OCI-LY1 (cell line): ENCODE results near the gene PDCL3.

Source experiments
- H2AFZ ChIP-seq: fragments of 200-600 bp; sonication (generic), shearing (Covaris generic); 2 replicates; pipeline ENCODE4 v1.6.0; 2014; ENCODE audit warnings: antibody characterized with exemption, mild to moderate bottlenecking, low read length
- H3F3A ChIP-seq: fragments of 200-600 bp; sonication (generic), shearing (Covaris generic); 2 replicates; pipeline ENCODE4 v1.6.0; 2014; ENCODE audit warnings: mild to moderate bottlenecking, antibody characterized with exemption, low read length, moderate library complexity; ENCODE audit not compliant: insufficient read depth
- H3K27ac ChIP-seq: fragments of 200-600 bp; sonication (generic); 2 replicates; pipeline ENCODE4 v1.5.1; 2014; ENCODE audit warnings: low read length, mixed run types, mild to moderate bottlenecking, low read depth; ENCODE audit not compliant: poor library complexity, severe bottlenecking
- H3K27me3 ChIP-seq: fragments of 200-600 bp; sonication (generic); 2 replicates; pipeline ENCODE4 v1.6.0; 2014; ENCODE audit warnings: antibody characterized with exemption, mild to moderate bottlenecking, low read length, moderate library complexity; ENCODE audit not compliant: insufficient read depth
- H3K36me3 ChIP-seq: fragments of 200-600 bp; sonication (generic); 2 replicates; pipeline ENCODE4 v1.6.1; 2014; ENCODE audit warnings: mild to moderate bottlenecking, antibody characterized with exemption, low read length, moderate library complexity, mixed read lengths; ENCODE audit not compliant: insufficient read depth
- H3K4me1 ChIP-seq: fragments of 200-600 bp; sonication (generic); 2 replicates; pipeline ENCODE4 v1.5.1; 2014; ENCODE audit warnings: mild to moderate bottlenecking, low read length, moderate library complexity; ENCODE audit not compliant: insufficient read depth, severe bottlenecking
- H3K4me2 ChIP-seq: fragments of 200-600 bp; sonication (generic), shearing (Covaris generic); 2 replicates; pipeline ENCODE4 v1.6.1; 2014; ENCODE audit warnings: low read length
- H3K4me3 ChIP-seq: fragments of 200-600 bp; sonication (generic); 2 replicates; pipeline ENCODE4 v1.5.1; 2014; ENCODE audit warnings: low read length, low read depth, mild to moderate bottlenecking, mixed read lengths; ENCODE audit not compliant: poor library complexity, severe bottlenecking
- H3K79me2 ChIP-seq: fragments of 200-600 bp; shearing (Covaris generic); 2 replicates; pipeline ENCODE4 v1.6.1; 2016; ENCODE audit warnings: mixed run types, low read length, mixed read lengths; ENCODE audit not compliant: insufficient read depth
- H3K9ac ChIP-seq: fragments of 200-600 bp; sonication (generic), shearing (Covaris generic); 2 replicates; pipeline ENCODE4 v1.6.1; 2014; ENCODE audit warnings: mild to moderate bottlenecking, low read length, mixed read lengths
- H3K9me2 ChIP-seq: fragments of 200-600 bp; sonication (generic), shearing (Covaris generic); 2 replicates; pipeline ENCODE4 v1.6.1; 2014; ENCODE audit warnings: low read depth, mild to moderate bottlenecking, low read length, mixed read lengths
- H3K9me3 ChIP-seq: fragments of 200-600 bp; shearing (Covaris generic); 2 replicates; pipeline ENCODE4 v1.6.1; 2014; ENCODE audit warnings: low read length, mixed read lengths
- H4K20me1 ChIP-seq: fragments of 200-600 bp; sonication (generic), shearing (Covaris generic); 2 replicates; pipeline ENCODE4 v1.6.0; 2016; ENCODE audit warnings: mild to moderate bottlenecking, low read length; ENCODE audit not compliant: insufficient read depth
- EZH2 ChIP-seq: fragments of 200-600 bp; sonication (generic), shearing (Covaris generic); IDR thresholded peaks from 2 replicates; pipeline ENCODE4 v1.8.0; 2017; ENCODE audit warnings: borderline replicate concordance, mixed run types, mild to moderate bottlenecking, antibody characterized with exemption, low read length, moderate library complexity, mixed read lengths
- TF ChIP-seq, protein P1 (sequence below): fragments of 200-600 bp; sonication (generic), shearing (Covaris generic); IDR thresholded peaks from 2 replicates; pipeline ENCODE4 v1.5.1; 2017; ENCODE audit warnings: mild to moderate bottlenecking, antibody characterized with exemption, low read length, moderate library complexity, mixed read lengths

PDCL3 gene

DNA sequence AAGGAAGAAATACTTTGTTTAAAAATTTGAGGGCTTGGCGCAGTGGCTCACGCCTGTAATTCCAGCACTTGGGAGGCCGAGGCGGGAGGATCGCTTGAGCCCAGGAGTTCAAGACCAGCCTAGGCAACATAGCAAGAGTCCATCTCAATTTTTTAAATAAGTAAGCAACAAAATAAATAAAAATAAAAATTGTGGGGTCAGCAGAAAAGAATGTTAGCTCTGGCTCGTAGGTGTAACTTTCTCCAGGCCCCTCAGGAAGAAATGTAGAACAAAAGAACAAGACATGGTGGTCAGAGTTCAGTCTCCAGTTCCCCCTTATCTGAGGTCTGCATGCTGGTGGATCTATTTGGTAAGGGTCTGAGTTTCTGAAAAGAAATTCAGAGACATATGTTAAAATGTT, 20.4 kb upstream of the PDCL3 start:
- Histone ChIP-seq H3K27me3 (no peaks in the 10 kb centered on the region; the same call in 1 of the 2 replicates), H3K4me3 (no peak overlapping the region), H3K9ac (no peak overlapping the region), H3K4me2 (no peak overlapping the region), H3K4me1 (no peaks in the 10 kb centered on the region), H2AFZ (no peak overlapping the region), H3K79me2 (no peaks in the 10 kb centered on the region), H3K36me3 (no peaks in the 10 kb centered on the region), H3F3A (no peaks in the 10 kb centered on the region), H3K9me3 (no peaks in the 10 kb centered on the region), H3K9me2 (no peaks in the 10 kb centered on the region), H4K20me1 (no peaks in the 10 kb centered on the region), H3K27ac (no peak overlapping the region)
- TF ChIP-seq, protein P1, sequence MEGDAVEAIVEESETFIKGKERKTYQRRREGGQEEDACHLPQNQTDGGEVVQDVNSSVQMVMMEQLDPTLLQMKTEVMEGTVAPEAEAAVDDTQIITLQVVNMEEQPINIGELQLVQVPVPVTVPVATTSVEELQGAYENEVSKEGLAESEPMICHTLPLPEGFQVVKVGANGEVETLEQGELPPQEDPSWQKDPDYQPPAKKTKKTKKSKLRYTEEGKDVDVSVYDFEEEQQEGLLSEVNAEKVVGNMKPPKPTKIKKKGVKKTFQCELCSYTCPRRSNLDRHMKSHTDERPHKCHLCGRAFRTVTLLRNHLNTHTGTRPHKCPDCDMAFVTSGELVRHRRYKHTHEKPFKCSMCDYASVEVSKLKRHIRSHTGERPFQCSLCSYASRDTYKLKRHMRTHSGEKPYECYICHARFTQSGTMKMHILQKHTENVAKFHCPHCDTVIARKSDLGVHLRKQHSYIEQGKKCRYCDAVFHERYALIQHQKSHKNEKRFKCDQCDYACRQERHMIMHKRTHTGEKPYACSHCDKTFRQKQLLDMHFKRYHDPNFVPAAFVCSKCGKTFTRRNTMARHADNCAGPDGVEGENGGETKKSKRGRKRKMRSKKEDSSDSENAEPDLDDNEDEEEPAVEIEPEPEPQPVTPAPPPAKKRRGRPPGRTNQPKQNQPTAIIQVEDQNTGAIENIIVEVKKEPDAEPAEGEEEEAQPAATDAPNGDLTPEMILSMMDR, result no peak
- TF ChIP-seq EZH2, result no peak

DNA sequence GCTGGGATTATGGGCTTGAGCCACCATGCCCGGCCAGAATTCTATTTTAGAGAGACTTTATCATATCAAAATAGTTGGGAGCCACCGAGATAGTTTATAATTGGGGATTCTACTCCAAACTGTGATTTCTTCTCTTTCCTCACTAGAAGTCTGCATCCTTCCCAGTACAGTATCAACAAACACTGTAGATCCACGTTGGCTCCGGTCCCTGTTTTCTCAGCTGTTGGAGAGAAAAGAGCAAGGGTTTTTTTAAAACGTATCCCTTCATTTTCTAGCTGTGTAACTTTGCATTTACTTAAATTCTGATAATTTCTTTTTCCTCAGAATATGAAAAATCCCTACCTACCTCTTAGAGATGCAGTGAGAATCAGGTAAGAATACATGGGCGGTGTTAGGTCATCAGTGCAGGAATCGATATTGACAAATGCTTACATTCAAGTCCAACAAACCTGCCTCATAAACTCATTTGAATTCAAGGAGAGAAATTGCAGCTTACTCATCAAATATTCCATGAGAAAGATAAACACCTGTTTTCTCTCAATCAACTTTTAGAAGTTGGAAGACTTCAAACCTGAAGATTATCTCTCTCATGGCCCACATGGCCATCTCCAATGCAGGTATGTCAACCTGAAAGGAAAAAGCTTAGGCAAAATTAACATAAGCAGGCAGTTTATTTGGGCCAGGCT, 17.7 kb upstream of the PDCL3 start:
- Histone ChIP-seq H3K9ac (no peak overlapping the region), H4K20me1 (no peaks in the 10 kb centered on the region), H3K27me3 (no peaks in the 10 kb centered on the region; the same call in 1 of the 2 replicates), H3K36me3 (no peaks in the 10 kb centered on the region), H3K9me3 (no peaks in the 10 kb centered on the region), H3K4me2 (no peak overlapping the region), H2AFZ (no peak overlapping the region), H3K79me2 (no peaks in the 10 kb centered on the region), H3K9me2 (no peaks in the 10 kb centered on the region), H3K4me1 (no peaks in the 10 kb centered on the region), H3F3A (no peaks in the 10 kb centered on the region), H3K27ac (no peak overlapping the region), H3K4me3 (no peak overlapping the region)
- TF ChIP-seq EZH2, result no peak
- TF ChIP-seq, protein P1, result no peak

DNA sequence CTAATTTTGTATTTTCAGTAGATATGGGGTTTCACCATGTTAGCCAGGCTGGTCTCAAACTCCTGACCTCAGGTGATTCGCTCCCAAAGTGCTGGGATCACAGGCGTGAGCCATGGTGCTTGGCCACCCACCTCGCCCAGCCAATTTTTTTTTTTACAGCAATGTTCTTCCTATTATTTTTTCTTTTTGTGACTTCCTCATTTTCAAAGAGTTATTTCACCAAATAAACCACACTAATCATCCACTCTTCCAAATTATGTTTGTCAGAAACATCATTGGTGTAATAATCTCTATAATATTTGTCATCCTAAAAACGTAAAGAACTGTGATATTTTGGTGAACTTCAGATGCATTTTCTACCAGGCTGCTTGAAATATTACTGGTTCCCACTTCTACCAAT, 16.3 kb upstream of the PDCL3 start:
- Histone ChIP-seq H3K79me2 (no peaks in the 10 kb centered on the region), H3K4me2 (no peak overlapping the region), H4K20me1 (no peaks in the 10 kb centered on the region), H2AFZ (no peak overlapping the region), H3K4me1 (no peaks in the 10 kb centered on the region), H3F3A (no peaks in the 10 kb centered on the region), H3K27me3 (no peaks in the 10 kb centered on the region; the same call in 1 of the 2 replicates), H3K27ac (no peak overlapping the region), H3K36me3 (no peaks in the 10 kb centered on the region), H3K4me3 (no peak overlapping the region), H3K9ac (no peak overlapping the region), H3K9me3 (no peaks in the 10 kb centered on the region), H3K9me2 (no peaks in the 10 kb centered on the region)
- TF ChIP-seq, protein P1, result no peak
- TF ChIP-seq EZH2, result no peak
